ENCODE results near the gene OPN5.

OPN5 gene

GRCh38 chr6:47832386-47833100, 50.7 kb downstream of the OPN5 start:
- TF ChIP-seq, protein P1, sequence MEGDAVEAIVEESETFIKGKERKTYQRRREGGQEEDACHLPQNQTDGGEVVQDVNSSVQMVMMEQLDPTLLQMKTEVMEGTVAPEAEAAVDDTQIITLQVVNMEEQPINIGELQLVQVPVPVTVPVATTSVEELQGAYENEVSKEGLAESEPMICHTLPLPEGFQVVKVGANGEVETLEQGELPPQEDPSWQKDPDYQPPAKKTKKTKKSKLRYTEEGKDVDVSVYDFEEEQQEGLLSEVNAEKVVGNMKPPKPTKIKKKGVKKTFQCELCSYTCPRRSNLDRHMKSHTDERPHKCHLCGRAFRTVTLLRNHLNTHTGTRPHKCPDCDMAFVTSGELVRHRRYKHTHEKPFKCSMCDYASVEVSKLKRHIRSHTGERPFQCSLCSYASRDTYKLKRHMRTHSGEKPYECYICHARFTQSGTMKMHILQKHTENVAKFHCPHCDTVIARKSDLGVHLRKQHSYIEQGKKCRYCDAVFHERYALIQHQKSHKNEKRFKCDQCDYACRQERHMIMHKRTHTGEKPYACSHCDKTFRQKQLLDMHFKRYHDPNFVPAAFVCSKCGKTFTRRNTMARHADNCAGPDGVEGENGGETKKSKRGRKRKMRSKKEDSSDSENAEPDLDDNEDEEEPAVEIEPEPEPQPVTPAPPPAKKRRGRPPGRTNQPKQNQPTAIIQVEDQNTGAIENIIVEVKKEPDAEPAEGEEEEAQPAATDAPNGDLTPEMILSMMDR (IDR thresholded peaks at IDR 0.05; ENCODE audit: control insufficient read depth, extremely low read depth, insufficient read depth), result no peak
- no peak for DNase-seq (ENCODE audit: low read depth)
- H3K4me3 ChIP-seq (ENCODE audit: low read depth, low read length), result no peak overlapping the region

DNA sequence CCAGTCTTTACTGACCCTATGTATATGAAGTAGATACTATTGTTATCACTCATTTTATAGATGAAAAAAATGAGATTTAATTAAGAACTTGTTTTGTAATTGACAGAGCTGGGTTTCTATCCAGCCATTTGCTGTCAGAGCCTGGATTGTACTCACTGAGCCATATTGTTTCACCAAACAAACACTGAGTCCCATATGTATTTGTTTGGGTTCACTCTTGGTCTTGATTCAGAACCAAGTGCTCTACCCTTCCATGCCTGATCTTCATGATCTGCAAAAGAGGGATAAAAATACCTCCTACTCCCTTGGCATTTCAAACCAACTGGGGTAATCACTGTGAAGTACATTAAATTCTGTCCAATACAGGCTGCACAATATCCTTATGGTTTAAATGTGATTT, 52.4 kb downstream of the OPN5 start:
- no peak overlapping the region for H3K4me3 ChIP-seq (ENCODE audit: low read depth, low read length)
- DNase-seq (ENCODE audit: low read depth), result no peak
- TF ChIP-seq, protein P1 (IDR thresholded peaks at IDR 0.05; ENCODE audit: control insufficient read depth, extremely low read depth, insufficient read depth), result no peak

GRCh38 chr6:47836046-47836445, 54.2 kb downstream of the OPN5 start:
- no peak for DNase-seq (ENCODE audit: low read depth)
- no peak overlapping the region for H3K4me3 ChIP-seq (ENCODE audit: low read depth, low read length)
- TF ChIP-seq, protein P1 (IDR thresholded peaks at IDR 0.05; ENCODE audit: control insufficient read depth, extremely low read depth, insufficient read depth), result no peak

GRCh38 chr6:47836639-47837038, 54.8 kb downstream of the OPN5 start:
- TF ChIP-seq, protein P1 (IDR thresholded peaks at IDR 0.05; ENCODE audit: control insufficient read depth, extremely low read depth, insufficient read depth), result no peak
- H3K4me3 ChIP-seq (ENCODE audit: low read depth, low read length), result no peak overlapping the region
- no peak for DNase-seq (ENCODE audit: low read depth)

DNA sequence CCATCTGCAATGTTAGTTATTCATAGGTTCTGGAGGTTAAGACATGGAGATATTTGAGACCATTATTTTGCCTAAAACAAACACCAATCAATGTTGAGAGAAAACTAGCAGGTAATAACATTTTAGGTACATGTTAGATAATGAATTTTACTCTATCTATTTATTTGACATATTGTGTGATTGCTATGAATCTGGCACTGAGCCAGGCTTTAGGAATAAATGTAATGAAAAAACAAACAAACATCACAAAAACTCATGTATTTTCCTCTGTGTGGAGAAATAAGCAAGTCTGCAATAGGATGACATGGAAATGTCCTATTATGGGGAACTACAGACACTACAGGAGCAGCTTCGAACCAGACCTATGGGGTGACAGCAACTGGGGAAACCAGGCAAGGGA, 57.8 kb downstream of the OPN5 start:
- no peak for DNase-seq (ENCODE audit: low read depth)
- TF ChIP-seq, protein P1 (IDR thresholded peaks at IDR 0.05; ENCODE audit: control insufficient read depth, extremely low read depth, insufficient read depth), result no peak
- no peak overlapping the region for H3K4me3 ChIP-seq (ENCODE audit: low read depth, low read length)

GRCh38 chr6:47844881-47845280, 63.0 kb downstream of the OPN5 start:
- TF ChIP-seq, protein P1 (IDR thresholded peaks at IDR 0.05; ENCODE audit: control insufficient read depth, extremely low read depth, insufficient read depth), result no peak
- no peak for DNase-seq (ENCODE audit: low read depth)
- no peak overlapping the region for H3K4me3 ChIP-seq (ENCODE audit: low read depth, low read length)

DNA sequence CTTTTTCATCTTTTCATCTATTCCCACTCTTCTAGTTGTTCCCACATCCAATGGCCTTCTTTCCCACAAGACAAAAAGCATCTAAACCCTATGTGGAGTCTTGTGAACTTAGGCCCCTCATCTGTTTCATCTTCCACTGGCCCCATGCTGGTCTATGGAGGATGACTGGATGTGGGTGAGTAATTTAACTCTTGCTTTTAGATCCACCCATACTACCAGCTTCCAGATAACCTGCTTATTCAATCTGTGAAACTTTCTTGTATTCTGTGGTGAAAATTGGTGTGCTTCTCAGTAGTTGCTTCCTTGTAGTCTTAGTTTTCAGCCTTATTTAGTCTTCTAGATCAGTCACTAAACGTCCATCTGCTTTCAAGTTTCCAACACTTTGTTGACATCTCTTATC, 64.9 kb downstream of the OPN5 start:
- TF ChIP-seq, protein P1 (IDR thresholded peaks at IDR 0.05; ENCODE audit: control insufficient read depth, extremely low read depth, insufficient read depth), result no peak
- DNase-seq (ENCODE audit: low read depth), result no peak
- H3K4me3 ChIP-seq (ENCODE audit: low read depth, low read length), result no peak overlapping the region

Measured in LNCaP clone FGC (cell line).